ENCODE measurements around the gene CAVIN2.

- TF ChIP-seq POLR2A (IDR thresholded peaks at IDR 0.05) (no peak), CTCF (IDR thresholded peaks at IDR 0.05) (no peak)
Observed at GRCh38 chr2:191789796-191790195, 57.1 kb downstream of the CAVIN2 start.

All from heart left ventricle (tissue), 13 donors.